KG1 (cell line): ENCODE data around the gene SLC19A1.

Source experiments
- DNase-seq: peaks from one replicate; lab custom pipeline; 2025; lab: John Stamatoyannopoulos, UW

Gene SLC19A1

GRCh38 chr21:45454060-45454925 is 87.9 kb downstream of the SLC19A1 start:
- DNase-seq = no peak

- no peak for DNase-seq
These were observed 88.8 kb downstream of the SLC19A1 start for GRCh38 chr21:45453308-45453950.

- DNase-seq = no peak
These were observed 89.4 kb downstream of the SLC19A1 start for GRCh38 chr21:45452696-45453307.

- no peak for DNase-seq
These were observed 90.5 kb downstream of the SLC19A1 start for GRCh38 chr21:45451771-45452182.

- DNase-seq = no peak
These were observed 91.0 kb downstream of the SLC19A1 start for GRCh38 chr21:45451091-45451740.

GRCh38 chr21:45450423-45451090 is 91.7 kb downstream of the SLC19A1 start:
- DNase-seq = no peak

- no peak for DNase-seq
These were observed 92.4 kb downstream of the SLC19A1 start for GRCh38 chr21:45449658-45450422.

GRCh38 chr21:45448810-45449657 is 93.2 kb downstream of the SLC19A1 start:
- DNase-seq = no peak

GRCh38 chr21:45448283-45448809 is 93.9 kb downstream of the SLC19A1 start:
- no peak for DNase-seq
